ENCODE results near the gene RBM39. TPM values are rescaled to one million over a fixed set of nuclear protein-coding genes. Genes with fewer than 3 reads are reported as not detected.
A peak's percentile ranks its signal among the peaks of the same experiment; 100 is the strongest.

Gene RBM39
- total and polyA plus RNA-seq, 10 of the 15 experiments (the other 5 are each of a cell fraction or from before 2014, with no cell fraction given): 135 to 280 (median 217) TPM

GRCh38 chr20:35711588-35712209, 30.4 kb downstream of the RBM39 start:
- Histone ChIP-seq H3K9ac (ENCODE audit: control insufficient read depth, insufficient read depth, low read length) (no peak overlapping the region), H4K20me1 (ENCODE audit: control insufficient read depth, insufficient read depth) (peaks cover 16% of the 10 kb centered on the region), H3K27ac (ENCODE audit: control insufficient read depth, insufficient read depth) (peak overlapping the region; percentile 37; the same call in 1 of the 2 replicates), H3K36me3 (ENCODE audit: control insufficient read depth in 2 of 2, insufficient read depth in 2 of 2, low read length in 1 of 2) (peaks cover 17 to 54% of the 10 kb centered on the region in 2 experiments), H3K4me2 (ENCODE audit: control insufficient read depth, insufficient read depth) (peak overlapping the region; percentile 31; the same call in 1 of the 2 replicates), H3K9me3 (replicated peaks; ENCODE audit: control insufficient read depth, insufficient read depth, low read length) (no peaks in the 10 kb centered on the region), H3K4me3 (no peak overlapping the region), H3K27me3 (replicated peaks in 1 of 2; ENCODE audit: control insufficient read depth in 2 of 2, insufficient read depth in 2 of 2, low read length in 1 of 2) (no peaks in the 10 kb centered on the region), H2AFZ (ENCODE audit: control insufficient read depth, low read depth, low read length) (no peak overlapping the region), H3K79me2 (ENCODE audit: control insufficient read depth, insufficient read depth, low read length) (peaks cover 38% of the 10 kb centered on the region), H3K4me1 (ENCODE audit: control insufficient read depth, insufficient read depth, low read length) (peaks cover 16% of the 10 kb centered on the region)
- ChIA-PET RAD21 (ENCODE audit: unreplicated experiment) (interaction anchor here (1.1 kb wide), 2 partner anchors 93 to 129 kb away, joined by 3 read pairs; no protein-coding TSS in a partner anchor), POLR2A (interaction anchor here (1.0 to 3.4 kb wide), 3 partner anchors 12 to 57 kb away, joined by 3 to 10 read pairs (median 3); partner anchors contain the start of genes NFS1 and ROMO1), SMC1A (ENCODE audit: uncharacterized antibody, unreplicated experiment) (interaction anchor here (1.0 kb wide), 2 partner anchors 8 to 33 kb away, joined by 3 read pairs; no protein-coding TSS in a partner anchor), CTCF (interaction anchor here (1.2 to 1.9 kb wide), 3 partner anchors 9 to 28 kb away, joined by 3 to 4 read pairs (median 4); no protein-coding TSS in a partner anchor)
- in situ Hi-C loops (cut with MboI): no loop called here
- ATAC-seq: peak; percentile 39
- intact Hi-C loops (cut with micrococcal nuclease; ENCODE audit: unreplicated experiment): no loop called here
- no TSS peak for BruUV-seq (replicated peaks)
- peak; percentile 91 for TF ChIP-seq RUNX3 (IDR thresholded peaks at IDR 0.05; ENCODE audit: low read length)
- TF ChIP-seq CREB1 (IDR thresholded peaks at IDR 0.05; ENCODE audit: low read depth): no peak
- TF ChIP-seq NR2F1 (conservative IDR thresholded peaks at IDR 0.05): 0 out of 2 replicates have a peak, but pooled peaks have one; percentile 19
- no peak for TF ChIP-seq ETV6 (conservative IDR thresholded peaks at IDR 0.05 in 1 of 2, IDR thresholded peaks at IDR 0.05 in 1 of 2; ENCODE audit: borderline replicate concordance in 1 of 2, low read depth in 1 of 2)
- TF ChIP-seq IKZF1 (conservative IDR thresholded peaks at IDR 0.05): no peak
- TF ChIP-seq JUNB (IDR thresholded peaks at IDR 0.05): peak; percentile 34; the same call in 1 of the 2 replicates
- TF ChIP-seq SPI1 (IDR thresholded peaks at IDR 0.05; ENCODE audit: borderline replicate concordance, insufficient read depth, low read depth, low read length): peak; percentile 39; the same call in 1 of the 2 replicates
- TF ChIP-seq NFIC (IDR thresholded peaks at IDR 0.05; ENCODE audit: low read depth, low read length): no peak
- TF ChIP-seq LARP7 (IDR thresholded peaks at IDR 0.05): no peak
- TF ChIP-seq POLR2AphosphoS5 (IDR thresholded peaks at IDR 0.05; ENCODE audit: low read length): no peak; the same call in 1 of the 2 replicates
- no peak for TF ChIP-seq POLR2A (IDR thresholded peaks at IDR 0.05; ENCODE audit: low read depth, low read length)
- TF ChIP-seq, protein P1, sequence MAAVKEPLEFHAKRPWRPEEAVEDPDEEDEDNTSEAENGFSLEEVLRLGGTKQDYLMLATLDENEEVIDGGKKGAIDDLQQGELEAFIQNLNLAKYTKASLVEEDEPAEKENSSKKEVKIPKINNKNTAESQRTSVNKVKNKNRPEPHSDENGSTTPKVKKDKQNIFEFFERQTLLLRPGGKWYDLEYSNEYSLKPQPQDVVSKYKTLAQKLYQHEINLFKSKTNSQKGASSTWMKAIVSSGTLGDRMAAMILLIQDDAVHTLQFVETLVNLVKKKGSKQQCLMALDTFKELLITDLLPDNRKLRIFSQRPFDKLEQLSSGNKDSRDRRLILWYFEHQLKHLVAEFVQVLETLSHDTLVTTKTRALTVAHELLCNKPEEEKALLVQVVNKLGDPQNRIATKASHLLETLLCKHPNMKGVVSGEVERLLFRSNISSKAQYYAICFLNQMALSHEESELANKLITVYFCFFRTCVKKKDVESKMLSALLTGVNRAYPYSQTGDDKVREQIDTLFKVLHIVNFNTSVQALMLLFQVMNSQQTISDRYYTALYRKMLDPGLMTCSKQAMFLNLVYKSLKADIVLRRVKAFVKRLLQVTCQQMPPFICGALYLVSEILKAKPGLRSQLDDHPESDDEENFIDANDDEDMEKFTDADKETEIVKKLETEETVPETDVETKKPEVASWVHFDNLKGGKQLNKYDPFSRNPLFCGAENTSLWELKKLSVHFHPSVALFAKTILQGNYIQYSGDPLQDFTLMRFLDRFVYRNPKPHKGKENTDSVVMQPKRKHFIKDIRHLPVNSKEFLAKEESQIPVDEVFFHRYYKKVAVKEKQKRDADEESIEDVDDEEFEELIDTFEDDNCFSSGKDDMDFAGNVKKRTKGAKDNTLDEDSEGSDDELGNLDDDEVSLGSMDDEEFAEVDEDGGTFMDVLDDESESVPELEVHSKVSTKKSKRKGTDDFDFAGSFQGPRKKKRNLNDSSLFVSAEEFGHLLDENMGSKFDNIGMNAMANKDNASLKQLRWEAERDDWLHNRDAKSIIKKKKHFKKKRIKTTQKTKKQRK (IDR thresholded peaks at IDR 0.05; ENCODE audit: low read depth, low read length): no peak
- TF ChIP-seq GATAD2B (conservative IDR thresholded peaks at IDR 0.05; ENCODE audit: low read depth): no peak
- TF ChIP-seq ZNF622 (IDR thresholded peaks at IDR 0.05): no peak
- peak; percentile 35; the same call in 1 of the 2 replicates for TF ChIP-seq TCF7 (IDR thresholded peaks at IDR 0.05; ENCODE audit: borderline replicate concordance)
- TF ChIP-seq JUND (IDR thresholded peaks at IDR 0.05; ENCODE audit: low read depth, low read length): no peak
- TF ChIP-seq YBX1 (IDR thresholded peaks at IDR 0.05): no peak
- no peak for DNase-seq (ENCODE audit: low read depth, low spot score)
- no peak for FAIRE-seq
- WGBS (ENCODE audit: insufficient coverage, insufficient replicate concordance, low lambda C conversion rate, missing lambda C conversion rate): 38% methylated on average over 6 of the region's 6 CpGs

Data from GM12878 (cell line).